Liver (tissue), 3 donors: ENCODE results near the gene GREM2.

Experiments used
- GABPA ChIP-seq, 2 donors: IDR thresholded peaks in 1 of 2; conservative IDR thresholded peaks in 1 of 2; 2 replicates each; pipeline ENCODE4 v1.6.1; 2016; ENCODE audit warnings: antibody characterized with exemption in 2 of 2, mild to moderate bottlenecking in 1 of 2, moderate library complexity in 1 of 2
- JUND ChIP-seq, 2 donors: IDR thresholded peaks; 2 replicates each; pipeline ENCODE4 v1.6.1; 2016; ENCODE audit warnings: antibody characterized with exemption in 2 of 2
- MAX ChIP-seq: IDR thresholded peaks from 2 replicates; pipeline ENCODE4 v1.6.1; 2016; ENCODE audit warnings: antibody characterized with exemption
- RAD21 ChIP-seq, 2 donors: IDR thresholded peaks; 2 replicates each; pipeline ENCODE4 v1.6.1; 2016; ENCODE audit warnings: antibody characterized with exemption in 2 of 2, mild to moderate bottlenecking in 2 of 2
- SP1 ChIP-seq: IDR thresholded peaks from 2 replicates; pipeline ENCODE4 v1.6.1; 2018; ENCODE audit warnings: antibody characterized with exemption, mild to moderate bottlenecking
- YY1 ChIP-seq: IDR thresholded peaks from 2 replicates; pipeline ENCODE4 v1.6.1; 2016; ENCODE audit warnings: antibody characterized with exemption, mild to moderate bottlenecking
- TF ChIP-seq, protein P1 (sequence below): IDR thresholded peaks from 2 replicates; pipeline ENCODE4 v1.6.1; 2016; ENCODE audit warnings: antibody characterized with exemption
- TF ChIP-seq, protein P2 (sequence below): fragments of 150-350 bp; IDR thresholded peaks from 2 replicates; pipeline ENCODE4 v1.5.1; 2017; ENCODE audit warnings: improper control_type of control experiment, low read depth, low read length; ENCODE audit not compliant: missing input control
- donor health status: healthy.
- donor health status: healthy.

- TF ChIP-seq MAX (no peak), GABPA (IDR thresholded peaks at IDR 0.05 in 1 of 2, conservative IDR thresholded peaks at IDR 0.05 in 1 of 2) (no peak), JUND (IDR thresholded peaks at IDR 0.05) (no peak), RAD21 (IDR thresholded peaks at IDR 0.05) (no peak), YY1 (no peak), SP1 (no peak)
- TF ChIP-seq, protein P1, sequence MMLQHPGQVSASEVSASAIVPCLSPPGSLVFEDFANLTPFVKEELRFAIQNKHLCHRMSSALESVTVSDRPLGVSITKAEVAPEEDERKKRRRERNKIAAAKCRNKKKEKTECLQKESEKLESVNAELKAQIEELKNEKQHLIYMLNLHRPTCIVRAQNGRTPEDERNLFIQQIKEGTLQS, result no peak
- TF ChIP-seq, protein P2, sequence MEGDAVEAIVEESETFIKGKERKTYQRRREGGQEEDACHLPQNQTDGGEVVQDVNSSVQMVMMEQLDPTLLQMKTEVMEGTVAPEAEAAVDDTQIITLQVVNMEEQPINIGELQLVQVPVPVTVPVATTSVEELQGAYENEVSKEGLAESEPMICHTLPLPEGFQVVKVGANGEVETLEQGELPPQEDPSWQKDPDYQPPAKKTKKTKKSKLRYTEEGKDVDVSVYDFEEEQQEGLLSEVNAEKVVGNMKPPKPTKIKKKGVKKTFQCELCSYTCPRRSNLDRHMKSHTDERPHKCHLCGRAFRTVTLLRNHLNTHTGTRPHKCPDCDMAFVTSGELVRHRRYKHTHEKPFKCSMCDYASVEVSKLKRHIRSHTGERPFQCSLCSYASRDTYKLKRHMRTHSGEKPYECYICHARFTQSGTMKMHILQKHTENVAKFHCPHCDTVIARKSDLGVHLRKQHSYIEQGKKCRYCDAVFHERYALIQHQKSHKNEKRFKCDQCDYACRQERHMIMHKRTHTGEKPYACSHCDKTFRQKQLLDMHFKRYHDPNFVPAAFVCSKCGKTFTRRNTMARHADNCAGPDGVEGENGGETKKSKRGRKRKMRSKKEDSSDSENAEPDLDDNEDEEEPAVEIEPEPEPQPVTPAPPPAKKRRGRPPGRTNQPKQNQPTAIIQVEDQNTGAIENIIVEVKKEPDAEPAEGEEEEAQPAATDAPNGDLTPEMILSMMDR, result no peak
Observed at GRCh38 chr1:240496356-240496755, 115.6 kb downstream of the GREM2 start.
